Stimulated activated memory B cell treated with anti-CD40 and anti-IgM and Interleukin-4, amounts not matched to agents 10 μg/mL and 1 μg/mL and 100 μg/mL, for 72 hours (primary cell): ENCODE results near the gene KCND2.
"Not testable (repeated sequence)": the region's sequence is repeated elsewhere in the genome, so short reads cannot be mapped to it uniquely, and the experiment has no call there.

Experiments
- ATAC-seq: fragments of 150-1000 bp; cut with Tn5 transposase; 2 replicates; pipeline ENCODE4 v1.10.0; 2021
- H3K27ac Mint-ChIP-seq: one replicate; pipeline ENCODE4 v1.8.0; 2022; ENCODE audit warnings: mild to moderate bottlenecking, mixed read lengths
- H3K27me3 Mint-ChIP-seq: one replicate; pipeline ENCODE4 v1.8.0; 2022; ENCODE audit warnings: mixed read lengths
- H3K36me3 Mint-ChIP-seq: one replicate; pipeline ENCODE4 v1.8.0; 2022; ENCODE audit warnings: mixed read lengths
- H3K4me1 Mint-ChIP-seq: one replicate; pipeline ENCODE4 v1.8.0; 2022; ENCODE audit warnings: mixed read lengths
- H3K4me3 Mint-ChIP-seq: one replicate; pipeline ENCODE4 v1.8.0; 2022; ENCODE audit warnings: mild to moderate bottlenecking, moderate library complexity, mixed read lengths
- H3K9me3 Mint-ChIP-seq: one replicate; pipeline ENCODE4 v1.8.0; 2022; ENCODE audit warnings: mixed read lengths

The KCND2 gene

GRCh38 chr7:120539321-120539720 lies 266.3 kb downstream of the KCND2 start:
- H3K4me1 Mint-ChIP-seq: no peaks in the 10 kb centered on the region
- H3K36me3 Mint-ChIP-seq: no peaks in the 10 kb centered on the region
- H3K27me3 Mint-ChIP-seq: no peaks in the 10 kb centered on the region
- ATAC-seq: no peak
- H3K27ac Mint-ChIP-seq: no peak overlapping the region
- no peak overlapping the region for H3K4me3 Mint-ChIP-seq
- no peaks in the 10 kb centered on the region for H3K9me3 Mint-ChIP-seq

GRCh38 chr7:120547605-120548004 lies 274.6 kb downstream of the KCND2 start:
- Mint-ChIP-seq H3K36me3 (no peaks in the 10 kb centered on the region), H3K27ac (no peak overlapping the region), H3K9me3 (no peaks in the 10 kb centered on the region), H3K4me3 (no peak overlapping the region), H3K27me3 (no peaks in the 10 kb centered on the region), H3K4me1 (no peaks in the 10 kb centered on the region)
- ATAC-seq: no peak

- no peak overlapping the region for H3K27ac Mint-ChIP-seq
- no peak for ATAC-seq
- no peaks in the 10 kb centered on the region for H3K36me3 Mint-ChIP-seq
- no peaks in the 10 kb centered on the region for H3K9me3 Mint-ChIP-seq
- H3K4me3 Mint-ChIP-seq: no peak overlapping the region
- no peaks in the 10 kb centered on the region for H3K27me3 Mint-ChIP-seq
- no peaks in the 10 kb centered on the region for H3K4me1 Mint-ChIP-seq
These were observed 277.6 kb downstream of the KCND2 start for GRCh38 chr7:120550494-120551048.

GRCh38 chr7:120553491-120553890 lies 280.5 kb downstream of the KCND2 start:
- Mint-ChIP-seq H3K9me3 (no peaks in the 10 kb centered on the region), H3K36me3 (no peaks in the 10 kb centered on the region), H3K4me3 (no peak overlapping the region), H3K4me1 (no peaks in the 10 kb centered on the region), H3K27me3 (no peaks in the 10 kb centered on the region), H3K27ac (no peak overlapping the region)
- no peak for ATAC-seq

- Mint-ChIP-seq H3K27ac (no peak overlapping the region), H3K9me3 (no peaks in the 10 kb centered on the region), H3K4me3 (no peak overlapping the region), H3K4me1 (no peaks in the 10 kb centered on the region), H3K36me3 (no peaks in the 10 kb centered on the region), H3K27me3 (no peaks in the 10 kb centered on the region)
- no peak for ATAC-seq
These were observed 282.1 kb downstream of the KCND2 start for GRCh38 chr7:120554960-120555571.

- Mint-ChIP-seq H3K4me3 (no peak overlapping the region), H3K4me1 (no peaks in the 10 kb centered on the region), H3K9me3 (no peaks in the 10 kb centered on the region), H3K36me3 (no peaks in the 10 kb centered on the region), H3K27me3 (no peaks in the 10 kb centered on the region), H3K27ac (no peak overlapping the region)
- ATAC-seq: no peak
These were observed 291.2 kb downstream of the KCND2 start for GRCh38 chr7:120564145-120564544.

- H3K27me3 Mint-ChIP-seq: no peaks in the 10 kb centered on the region
- ATAC-seq: no peak
- H3K9me3 Mint-ChIP-seq: no peaks in the 10 kb centered on the region
- no peaks in the 10 kb centered on the region for H3K36me3 Mint-ChIP-seq
- no peak overlapping the region for H3K27ac Mint-ChIP-seq
- no peak overlapping the region for H3K4me3 Mint-ChIP-seq
- H3K4me1 Mint-ChIP-seq: no peaks in the 10 kb centered on the region
These were observed 294.2 kb downstream of the KCND2 start for GRCh38 chr7:120567204-120567603.

- H3K4me1 Mint-ChIP-seq, ATAC-seq, H3K36me3 Mint-ChIP-seq, H3K4me3 Mint-ChIP-seq, H3K27ac Mint-ChIP-seq, H3K27me3 Mint-ChIP-seq, H3K9me3 Mint-ChIP-seq: not testable (repeated sequence)
These were observed 305.7 kb downstream of the KCND2 start for GRCh38 chr7:120578657-120579056.

GRCh38 chr7:120582916-120583315 lies 309.9 kb downstream of the KCND2 start:
- H3K36me3 Mint-ChIP-seq: no peaks in the 10 kb centered on the region

GRCh38 chr7:120583899-120584586 lies 311.1 kb downstream of the KCND2 start:
- Mint-ChIP-seq H3K4me1 (no peaks in the 10 kb centered on the region), H3K4me3 (no peak overlapping the region), H3K36me3 (no peaks in the 10 kb centered on the region), H3K27ac (no peak overlapping the region), H3K9me3 (no peaks in the 10 kb centered on the region), H3K27me3 (no peaks in the 10 kb centered on the region)
- no peak for ATAC-seq

More at GRCh38 chr7:120582916-120583315, 309.9 kb downstream of the KCND2 start:
- H3K4me3 Mint-ChIP-seq: no peak overlapping the region
- H3K9me3 Mint-ChIP-seq: peaks cover 1% of the 10 kb centered on the region
- H3K4me1 Mint-ChIP-seq: no peaks in the 10 kb centered on the region
- no peak overlapping the region for H3K27ac Mint-ChIP-seq
- H3K27me3 Mint-ChIP-seq: no peaks in the 10 kb centered on the region
- ATAC-seq: no peak

GRCh38 chr7:120586571-120586970 lies 313.6 kb downstream of the KCND2 start:
- H3K27ac Mint-ChIP-seq: no peak overlapping the region
- no peak overlapping the region for H3K4me3 Mint-ChIP-seq
- ATAC-seq: no peak
- no peaks in the 10 kb centered on the region for H3K27me3 Mint-ChIP-seq
- no peaks in the 10 kb centered on the region for H3K36me3 Mint-ChIP-seq
- H3K9me3 Mint-ChIP-seq: no peaks in the 10 kb centered on the region
- no peaks in the 10 kb centered on the region for H3K4me1 Mint-ChIP-seq

GRCh38 chr7:120587243-120587642 lies 314.3 kb downstream of the KCND2 start:
- no peak for ATAC-seq

GRCh38 chr7:120588416-120588815 lies 315.4 kb downstream of the KCND2 start:
- Mint-ChIP-seq H3K36me3 (no peaks in the 10 kb centered on the region), H3K9me3 (no peaks in the 10 kb centered on the region)

More at GRCh38 chr7:120587243-120587642, 314.3 kb downstream of the KCND2 start:
- H3K9me3 Mint-ChIP-seq: no peaks in the 10 kb centered on the region
- H3K4me3 Mint-ChIP-seq: no peak overlapping the region
- H3K4me1 Mint-ChIP-seq: no peaks in the 10 kb centered on the region
- no peaks in the 10 kb centered on the region for H3K36me3 Mint-ChIP-seq
- H3K27ac Mint-ChIP-seq: no peak overlapping the region
- no peaks in the 10 kb centered on the region for H3K27me3 Mint-ChIP-seq

GRCh38 chr7:120588862-120589261 lies 315.9 kb downstream of the KCND2 start:
- H3K36me3 Mint-ChIP-seq: no peaks in the 10 kb centered on the region
- no peaks in the 10 kb centered on the region for H3K27me3 Mint-ChIP-seq
- ATAC-seq: no peak
- no peaks in the 10 kb centered on the region for H3K9me3 Mint-ChIP-seq
- H3K4me1 Mint-ChIP-seq: no peaks in the 10 kb centered on the region
- H3K4me3 Mint-ChIP-seq: no peak overlapping the region
- no peak overlapping the region for H3K27ac Mint-ChIP-seq

More at GRCh38 chr7:120588416-120588815, 315.4 kb downstream of the KCND2 start:
- H3K27ac Mint-ChIP-seq: no peak overlapping the region
- H3K4me3 Mint-ChIP-seq: no peak overlapping the region
- ATAC-seq: no peak
- no peaks in the 10 kb centered on the region for H3K4me1 Mint-ChIP-seq
- H3K27me3 Mint-ChIP-seq: no peaks in the 10 kb centered on the region

- Mint-ChIP-seq H3K4me1 (no peaks in the 10 kb centered on the region), H3K27me3 (no peaks in the 10 kb centered on the region), H3K4me3 (no peak overlapping the region), H3K9me3 (peaks cover 6% of the 10 kb centered on the region), H3K27ac (no peak overlapping the region), H3K36me3 (no peaks in the 10 kb centered on the region)
- no peak for ATAC-seq
These were observed 327.6 kb downstream of the KCND2 start for GRCh38 chr7:120600607-120601006.

- Mint-ChIP-seq H3K4me3 (no peak overlapping the region), H3K27ac (no peak overlapping the region), H3K36me3 (no peaks in the 10 kb centered on the region), H3K27me3 (no peaks in the 10 kb centered on the region), H3K4me1 (no peaks in the 10 kb centered on the region), H3K9me3 (peaks cover 11% of the 10 kb centered on the region)
- no peak for ATAC-seq
These were observed 330.4 kb downstream of the KCND2 start for GRCh38 chr7:120603366-120603765.
